ENCODE results near the gene HOXB5. TPM values are rescaled to one million over a fixed set of nuclear protein-coding genes. Genes with fewer than 3 reads are reported as not detected.

Gene HOXB5
- total RNA-seq, 1 donor from 2014 or later: 31.1 TPM

GRCh38 chr17:48605991-48606891 lies 12.7 kb upstream of the HOXB5 start:
- no peaks in the 10 kb centered on the region for H3K9me3 Mint-ChIP-seq
- peaks cover 18% of the 10 kb centered on the region for H3K36me3 Mint-ChIP-seq
- H3K27me3 Mint-ChIP-seq (ENCODE audit: low read depth): no peaks in the 10 kb centered on the region
- no peak for TF ChIP-seq CTCF (IDR thresholded peaks at IDR 0.05; ENCODE audit: unreplicated experiment)
- peak overlapping the region; percentile 90 for H3K4me3 Mint-ChIP-seq
- DNase-seq (ENCODE audit: low spot score in 2 of 2, unreplicated experiment in 2 of 2): no peak
- peaks cover 79% of the 10 kb centered on the region for H3K4me1 Mint-ChIP-seq
- H3K27ac Mint-ChIP-seq: peak overlapping the region; percentile 100

GRCh38 chr17:48605409-48605919 lies 11.9 kb upstream of the HOXB5 start:
- Mint-ChIP-seq H3K4me3 (peak overlapping the region; percentile 90), H3K27ac (peak overlapping the region; percentile 100), H3K36me3 (peaks cover 18% of the 10 kb centered on the region), H3K9me3 (no peaks in the 10 kb centered on the region), H3K4me1 (peaks cover 83% of the 10 kb centered on the region), H3K27me3 (ENCODE audit: low read depth) (no peaks in the 10 kb centered on the region)
- TF ChIP-seq CTCF (IDR thresholded peaks at IDR 0.05; ENCODE audit: unreplicated experiment): no peak
- DNase-seq (ENCODE audit: low spot score in 2 of 2, unreplicated experiment in 2 of 2): no peak

- Mint-ChIP-seq H3K4me3 (peak within 1 kb of the TSS; percentile 90), H3K36me3 (peaks cover 18% of the 10 kb centered on the region), H3K27me3 (ENCODE audit: low read depth) (no peaks in the 10 kb centered on the region), H3K4me1 (peaks cover 89% of the 10 kb centered on the region), H3K9me3 (no peaks in the 10 kb centered on the region), H3K27ac (peak within 1 kb of the TSS; percentile 100)
- TF ChIP-seq CTCF (IDR thresholded peaks at IDR 0.05; ENCODE audit: unreplicated experiment): no peak
- DNase-seq (ENCODE audit: low spot score in 2 of 2, unreplicated experiment in 2 of 2): no peak
Observed at GRCh38 chr17:48604770-48605329, 11.3 kb upstream of the HOXB5 start, which contains the start of gene HOXB6. TSS of gene HOXB6 (minus strand) at chr17:48604986. CDS start at chr17:48598150, 6,836 bp downstream.

GRCh38 chr17:48603959-48604769 lies 10.6 kb upstream of the HOXB5 start:
- Mint-ChIP-seq H3K36me3 (peaks cover 18% of the 10 kb centered on the region), H3K27ac (peak overlapping the region; percentile 100), H3K9me3 (no peaks in the 10 kb centered on the region), H3K27me3 (ENCODE audit: low read depth) (no peaks in the 10 kb centered on the region), H3K4me3 (peak overlapping the region; percentile 90), H3K4me1 (peaks cover 89% of the 10 kb centered on the region)
- TF ChIP-seq CTCF (IDR thresholded peaks at IDR 0.05; ENCODE audit: unreplicated experiment): no peak
- DNase-seq (ENCODE audit: low spot score in 2 of 2, unreplicated experiment in 2 of 2): no peak

All from mesothelial cell of epicardium (in vitro differentiated cells).